ENCODE measurements around the gene ARFGEF3.

The ARFGEF3 gene

GRCh38 chr6:138250053-138250452, 88.3 kb downstream of the ARFGEF3 start:
- H3K4me1 Mint-ChIP-seq (ENCODE audit: low read depth): no peaks in the 10 kb centered on the region
- no peaks in the 10 kb centered on the region for H3K36me3 Mint-ChIP-seq (ENCODE audit: low read depth)
- H3K9me3 Mint-ChIP-seq: no peaks in the 10 kb centered on the region
- H3K27ac Mint-ChIP-seq: no peak overlapping the region
- H3K27me3 Mint-ChIP-seq (ENCODE audit: low read depth): peaks cover 11% of the 10 kb centered on the region
- no peak for DNase-seq (ENCODE audit: low spot score)
- H3K4me3 Mint-ChIP-seq: no peak overlapping the region

- H3K36me3 Mint-ChIP-seq (ENCODE audit: low read depth): no peaks in the 10 kb centered on the region
- H3K27ac Mint-ChIP-seq: no peak overlapping the region
- no peak for DNase-seq (ENCODE audit: low spot score)
- peaks cover 11% of the 10 kb centered on the region for H3K27me3 Mint-ChIP-seq (ENCODE audit: low read depth)
- H3K4me3 Mint-ChIP-seq: no peak overlapping the region
- no peaks in the 10 kb centered on the region for H3K9me3 Mint-ChIP-seq
- no peaks in the 10 kb centered on the region for H3K4me1 Mint-ChIP-seq (ENCODE audit: low read depth)
Measured at GRCh38 chr6:138250513-138251247, 88.9 kb downstream of the ARFGEF3 start.

GRCh38 chr6:138253731-138254130, 92.0 kb downstream of the ARFGEF3 start:
- peaks cover 6% of the 10 kb centered on the region for H3K27me3 Mint-ChIP-seq (ENCODE audit: low read depth)
- no peaks in the 10 kb centered on the region for H3K4me1 Mint-ChIP-seq (ENCODE audit: low read depth)
- no peaks in the 10 kb centered on the region for H3K9me3 Mint-ChIP-seq
- no peaks in the 10 kb centered on the region for H3K36me3 Mint-ChIP-seq (ENCODE audit: low read depth)
- no peak overlapping the region for H3K4me3 Mint-ChIP-seq
- no peak for DNase-seq (ENCODE audit: low spot score)
- no peak overlapping the region for H3K27ac Mint-ChIP-seq

GRCh38 chr6:138255443-138255842, 93.7 kb downstream of the ARFGEF3 start:
- no peak for DNase-seq (ENCODE audit: low spot score)
- H3K27ac Mint-ChIP-seq: no peak overlapping the region
- H3K4me1 Mint-ChIP-seq (ENCODE audit: low read depth): no peaks in the 10 kb centered on the region
- no peak overlapping the region for H3K4me3 Mint-ChIP-seq
- H3K9me3 Mint-ChIP-seq: no peaks in the 10 kb centered on the region
- H3K27me3 Mint-ChIP-seq (ENCODE audit: low read depth): peaks cover 9% of the 10 kb centered on the region
- no peaks in the 10 kb centered on the region for H3K36me3 Mint-ChIP-seq (ENCODE audit: low read depth)

- no peak for DNase-seq (ENCODE audit: low spot score)
- no peaks in the 10 kb centered on the region for H3K4me1 Mint-ChIP-seq (ENCODE audit: low read depth)
- no peaks in the 10 kb centered on the region for H3K36me3 Mint-ChIP-seq (ENCODE audit: low read depth)
- H3K27me3 Mint-ChIP-seq (ENCODE audit: low read depth): peaks cover 9% of the 10 kb centered on the region
- no peak overlapping the region for H3K4me3 Mint-ChIP-seq
- no peaks in the 10 kb centered on the region for H3K9me3 Mint-ChIP-seq
- H3K27ac Mint-ChIP-seq: no peak overlapping the region
Measured at GRCh38 chr6:138257638-138258040, 95.9 kb downstream of the ARFGEF3 start.

GRCh38 chr6:138258197-138258596, 96.5 kb downstream of the ARFGEF3 start:
- DNase-seq (ENCODE audit: low spot score): no peak
- no peaks in the 10 kb centered on the region for H3K4me1 Mint-ChIP-seq (ENCODE audit: low read depth)
- no peak overlapping the region for H3K4me3 Mint-ChIP-seq
- H3K36me3 Mint-ChIP-seq (ENCODE audit: low read depth): no peaks in the 10 kb centered on the region
- H3K9me3 Mint-ChIP-seq: no peaks in the 10 kb centered on the region
- no peak overlapping the region for H3K27ac Mint-ChIP-seq
- peaks cover 9% of the 10 kb centered on the region for H3K27me3 Mint-ChIP-seq (ENCODE audit: low read depth)

- H3K9me3 Mint-ChIP-seq: no peaks in the 10 kb centered on the region
- peaks cover 6% of the 10 kb centered on the region for H3K27me3 Mint-ChIP-seq (ENCODE audit: low read depth)
- no peaks in the 10 kb centered on the region for H3K4me1 Mint-ChIP-seq (ENCODE audit: low read depth)
- no peaks in the 10 kb centered on the region for H3K36me3 Mint-ChIP-seq (ENCODE audit: low read depth)
- H3K4me3 Mint-ChIP-seq: no peak overlapping the region
- DNase-seq (ENCODE audit: low spot score): no peak
- H3K27ac Mint-ChIP-seq: no peak overlapping the region
Measured at GRCh38 chr6:138258991-138259390, 97.3 kb downstream of the ARFGEF3 start.

GRCh38 chr6:138261116-138261780, 99.5 kb downstream of the ARFGEF3 start:
- Mint-ChIP-seq H3K36me3 (ENCODE audit: low read depth) (no peaks in the 10 kb centered on the region), H3K27ac (no peak overlapping the region), H3K9me3 (no peaks in the 10 kb centered on the region), H3K27me3 (ENCODE audit: low read depth) (peaks cover 6% of the 10 kb centered on the region), H3K4me1 (ENCODE audit: low read depth) (no peaks in the 10 kb centered on the region), H3K4me3 (no peak overlapping the region)
- DNase-seq (ENCODE audit: low spot score): no peak

- DNase-seq (ENCODE audit: low spot score): no peak
- no peaks in the 10 kb centered on the region for H3K4me1 Mint-ChIP-seq (ENCODE audit: low read depth)
- no peaks in the 10 kb centered on the region for H3K9me3 Mint-ChIP-seq
- no peak overlapping the region for H3K4me3 Mint-ChIP-seq
- no peaks in the 10 kb centered on the region for H3K36me3 Mint-ChIP-seq (ENCODE audit: low read depth)
- H3K27me3 Mint-ChIP-seq (ENCODE audit: low read depth): peaks cover 6% of the 10 kb centered on the region
- H3K27ac Mint-ChIP-seq: no peak overlapping the region
Measured at GRCh38 chr6:138263963-138264362, 102.2 kb downstream of the ARFGEF3 start.

GRCh38 chr6:138264372-138264880, 102.7 kb downstream of the ARFGEF3 start:
- no peak overlapping the region for H3K4me3 Mint-ChIP-seq
- H3K9me3 Mint-ChIP-seq: no peaks in the 10 kb centered on the region
- no peaks in the 10 kb centered on the region for H3K4me1 Mint-ChIP-seq (ENCODE audit: low read depth)
- no peaks in the 10 kb centered on the region for H3K36me3 Mint-ChIP-seq (ENCODE audit: low read depth)
- no peak for DNase-seq (ENCODE audit: low spot score)
- no peak overlapping the region for H3K27ac Mint-ChIP-seq
- H3K27me3 Mint-ChIP-seq (ENCODE audit: low read depth): peaks cover 3% of the 10 kb centered on the region

- no peak overlapping the region for H3K27ac Mint-ChIP-seq
- no peak overlapping the region for H3K4me3 Mint-ChIP-seq
- no peaks in the 10 kb centered on the region for H3K9me3 Mint-ChIP-seq
- peaks cover 2% of the 10 kb centered on the region for H3K27me3 Mint-ChIP-seq (ENCODE audit: low read depth)
- H3K36me3 Mint-ChIP-seq (ENCODE audit: low read depth): no peaks in the 10 kb centered on the region
- DNase-seq (ENCODE audit: low spot score): no peak
- no peaks in the 10 kb centered on the region for H3K4me1 Mint-ChIP-seq (ENCODE audit: low read depth)
Measured at GRCh38 chr6:138266095-138266494, 104.4 kb downstream of the ARFGEF3 start.

GRCh38 chr6:138267971-138268895, 106.5 kb downstream of the ARFGEF3 start:
- no peaks in the 10 kb centered on the region for H3K4me1 Mint-ChIP-seq (ENCODE audit: low read depth)
- DNase-seq (ENCODE audit: low spot score): no peak
- H3K27ac Mint-ChIP-seq: no peak overlapping the region
- peaks cover 3% of the 10 kb centered on the region for H3K27me3 Mint-ChIP-seq (ENCODE audit: low read depth)
- no peaks in the 10 kb centered on the region for H3K9me3 Mint-ChIP-seq
- no peak overlapping the region for H3K4me3 Mint-ChIP-seq
- H3K36me3 Mint-ChIP-seq (ENCODE audit: low read depth): no peaks in the 10 kb centered on the region

- peaks cover 6% of the 10 kb centered on the region for H3K27me3 Mint-ChIP-seq (ENCODE audit: low read depth)
- no peaks in the 10 kb centered on the region for H3K9me3 Mint-ChIP-seq
- no peaks in the 10 kb centered on the region for H3K36me3 Mint-ChIP-seq (ENCODE audit: low read depth)
- H3K4me1 Mint-ChIP-seq (ENCODE audit: low read depth): no peaks in the 10 kb centered on the region
- DNase-seq (ENCODE audit: low spot score): no peak
- H3K27ac Mint-ChIP-seq: no peak overlapping the region
- H3K4me3 Mint-ChIP-seq: no peak overlapping the region
Measured at GRCh38 chr6:138271451-138271850, 109.7 kb downstream of the ARFGEF3 start.

Data from T-helper 2 cell treated with Interferon-gamma antibody and Interleukin-4, amounts not matched to agents 5 μg/mL and 100 μg/mL, for 36 hours (primary cell).